ENCODE data around the gene DCLK3. TPM values are rescaled to one million over a fixed set of nuclear protein-coding genes. Genes with fewer than 3 reads are reported as not detected.

Gene DCLK3
- total and polyA plus RNA-seq, 3 donors from 2014 or later: 4.0 to 8.1 (median 4.8) TPM

DNA sequence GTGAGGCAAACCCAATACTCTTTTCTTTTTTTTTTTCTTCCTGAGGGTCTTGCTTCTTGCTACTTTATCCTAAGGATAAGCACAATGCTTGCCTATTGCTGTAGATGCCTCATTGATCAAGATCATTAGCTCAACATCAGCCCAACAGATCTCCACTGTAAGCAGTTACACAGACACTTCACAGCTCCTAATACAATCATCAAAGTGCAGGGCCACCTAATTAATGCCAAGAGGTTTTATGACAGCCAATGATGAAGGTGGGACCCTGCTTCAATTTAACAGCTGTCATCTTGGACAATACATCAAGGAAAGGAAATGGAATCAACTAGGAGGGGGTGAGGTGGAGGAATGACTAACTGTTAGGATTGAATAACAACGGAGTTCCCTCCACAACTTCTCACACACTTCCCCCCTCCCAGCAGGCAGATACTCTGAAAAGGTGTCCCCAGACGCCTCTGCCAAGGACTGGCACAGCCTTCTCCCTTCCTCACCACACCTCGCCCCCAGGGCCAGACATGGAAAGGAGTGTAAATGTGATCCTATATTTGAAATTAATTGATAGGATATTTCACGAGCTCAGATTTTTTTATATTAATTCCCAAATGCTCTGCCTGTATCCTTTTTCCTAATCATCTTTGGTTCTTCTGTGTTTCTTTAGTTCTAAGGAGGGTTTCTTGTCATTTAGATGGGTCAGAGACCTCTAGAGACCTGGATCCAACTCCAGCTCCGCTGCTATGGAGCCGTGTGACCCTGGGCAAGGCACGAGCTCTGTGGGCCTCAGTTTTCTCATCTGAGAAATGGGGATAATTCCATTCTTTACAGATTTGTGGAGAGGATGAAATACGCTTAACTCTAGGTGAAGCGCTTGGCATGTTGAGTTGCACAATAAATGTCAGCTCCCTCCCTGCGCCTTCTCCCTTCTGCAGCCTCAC, 1.2 kb downstream of the DCLK3 start:
- TF ChIP-seq POLR2A (IDR thresholded peaks at IDR 0.05) (no peak), CTCF (IDR thresholded peaks at IDR 0.05) (no peak)
- 46 to 58% methylated on average over 10 of the region's 10 CpGs for WGBS, 2 donors
- no peak overlapping the region for H3K27ac ChIP-seq
- H3K36me3 ChIP-seq (ENCODE audit: low read depth, missing control alignments): no peaks in the 10 kb centered on the region
- intact Hi-C loops (cut with DNase I; ENCODE audit: low total_unique reads): no loop called here
- DNase-seq: no peak
- peak overlapping the region in 1 of 2 donors; percentile 34 for H3K4me3 ChIP-seq
- no peaks in the 10 kb centered on the region for H3K27me3 ChIP-seq
- no peaks in the 10 kb centered on the region for H3K9me3 ChIP-seq
- H3K4me1 ChIP-seq: no peaks in the 10 kb centered on the region

- H3K27ac ChIP-seq: no peak overlapping the region
- DNase-seq: no peak
- no peaks in the 10 kb centered on the region for H3K4me1 ChIP-seq
- TF ChIP-seq POLR2A (IDR thresholded peaks at IDR 0.05): no peak
- no peak for TF ChIP-seq CTCF (IDR thresholded peaks at IDR 0.05)
- no peak overlapping the region for H3K4me3 ChIP-seq
- intact Hi-C loops (cut with DNase I; ENCODE audit: low total_unique reads): no loop called here
- H3K36me3 ChIP-seq (ENCODE audit: low read depth, missing control alignments): no peaks in the 10 kb centered on the region
- 85 to 92% methylated on average over 2 to 3 of the region's 3 CpGs for WGBS, 2 donors
- no peaks in the 10 kb centered on the region for H3K9me3 ChIP-seq
- no peaks in the 10 kb centered on the region for H3K27me3 ChIP-seq
Measured at GRCh38 chr3:36761779-36762178, 2.6 kb downstream of the DCLK3 start.

DNA sequence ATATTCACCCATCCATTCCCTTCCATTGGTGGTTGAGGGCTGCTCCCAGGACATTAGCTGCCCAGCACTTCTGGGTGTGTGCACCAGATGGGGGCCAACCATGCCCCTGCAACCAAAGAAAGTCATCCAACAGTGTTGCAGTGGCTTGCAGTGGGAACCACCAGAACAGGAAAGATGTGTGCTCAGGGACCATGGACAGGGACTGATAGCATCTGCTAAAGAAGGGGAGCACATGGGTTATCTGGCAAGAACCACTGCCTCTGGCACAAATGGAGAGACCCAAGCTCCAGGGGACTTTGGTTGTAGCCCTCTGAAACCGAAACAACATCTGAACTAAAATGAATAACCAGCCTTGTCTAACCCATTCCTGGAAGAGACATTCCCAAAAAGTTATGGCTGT, 8.1 kb downstream of the DCLK3 start:
- no peak for DNase-seq
- 79 to 83% methylated on average over 1 of the region's 1 CpG for WGBS, 2 donors
- H3K36me3 ChIP-seq (ENCODE audit: low read depth, missing control alignments): no peaks in the 10 kb centered on the region
- no peaks in the 10 kb centered on the region for H3K4me1 ChIP-seq
- no peaks in the 10 kb centered on the region for H3K27me3 ChIP-seq
- no peak overlapping the region for H3K4me3 ChIP-seq
- no peak for TF ChIP-seq CTCF (IDR thresholded peaks at IDR 0.05)
- TF ChIP-seq POLR2A (IDR thresholded peaks at IDR 0.05): no peak
- H3K9me3 ChIP-seq: no peaks in the 10 kb centered on the region
- intact Hi-C loops (cut with DNase I; ENCODE audit: low total_unique reads): no loop called here
- H3K27ac ChIP-seq: no peak overlapping the region

- Histone ChIP-seq H3K4me1 (no peaks in the 10 kb centered on the region), H3K27ac (no peak overlapping the region), H3K4me3 (no peak overlapping the region), H3K36me3 (ENCODE audit: low read depth, missing control alignments) (no peaks in the 10 kb centered on the region), H3K9me3 (no peaks in the 10 kb centered on the region), H3K27me3 (no peaks in the 10 kb centered on the region)
- TF ChIP-seq POLR2A (IDR thresholded peaks at IDR 0.05) (no peak), CTCF (IDR thresholded peaks at IDR 0.05) (no peak)
- no peak for DNase-seq
- intact Hi-C loops (cut with DNase I; ENCODE audit: low total_unique reads): no loop called here
- WGBS, 2 donors: 50 to 92% methylated on average over 1 of the region's 1 CpG
Measured at GRCh38 chr3:36751326-36751725, 13.0 kb downstream of the DCLK3 start.

DNA sequence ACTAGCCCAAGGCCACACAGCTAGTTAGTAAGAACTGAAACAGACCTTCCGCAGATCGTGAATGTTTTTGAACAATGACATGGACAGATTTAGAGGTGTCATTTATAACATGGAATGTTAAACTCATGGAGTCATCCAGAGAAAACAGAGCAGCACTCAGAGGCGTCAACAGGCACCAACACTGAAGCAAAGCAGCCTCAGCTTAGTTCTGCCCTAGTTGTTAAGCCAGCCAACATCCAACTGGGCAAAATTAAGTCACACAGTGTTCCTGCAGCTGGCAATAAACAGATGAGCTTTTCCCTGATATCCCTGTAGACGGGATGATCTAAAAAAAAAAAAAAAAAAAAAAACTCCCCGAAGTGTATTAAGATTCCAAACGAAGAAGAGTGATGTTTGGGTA, 13.6 kb downstream of the DCLK3 start:
- H3K27ac ChIP-seq: no peak overlapping the region
- TF ChIP-seq POLR2A (IDR thresholded peaks at IDR 0.05) (no peak), CTCF (IDR thresholded peaks at IDR 0.05) (no peak)
- no peaks in the 10 kb centered on the region for H3K9me3 ChIP-seq
- intact Hi-C loops (cut with DNase I; ENCODE audit: low total_unique reads): no loop called here
- DNase-seq: no peak
- H3K36me3 ChIP-seq (ENCODE audit: low read depth, missing control alignments): no peaks in the 10 kb centered on the region
- no peaks in the 10 kb centered on the region for H3K27me3 ChIP-seq
- WGBS, 2 donors: 48 to 49% methylated on average over 6 of the region's 6 CpGs
- H3K4me1 ChIP-seq: no peaks in the 10 kb centered on the region
- H3K4me3 ChIP-seq: no peak overlapping the region
